Gastroesophageal sphincter (tissue), 3 donors: Measurements from ENCODE around the gene TXNL4B.

Experiments
- EP300 ChIP-seq: sonication (generic); formaldehyde crosslinking; IDR thresholded peaks from one replicate; pipeline ENCODE4 v1.6.1; 2017; ENCODE audit warnings: antibody characterized with exemption, mild to moderate bottlenecking
- TF ChIP-seq, protein P1 (sequence below), 4 experiments: fragments of 200-600 bp in 2 of 4; fragments of 450-650 bp in 2 of 4; sonication (generic) in 1 of 4; IDR thresholded peaks; one replicate each; pipeline ENCODE4 v1.5.1; 2017 to 2019; ENCODE audit warnings: antibody characterized with exemption in 4 of 4, mild to moderate bottlenecking in 2 of 4, moderate library complexity in 2 of 4

DNA sequence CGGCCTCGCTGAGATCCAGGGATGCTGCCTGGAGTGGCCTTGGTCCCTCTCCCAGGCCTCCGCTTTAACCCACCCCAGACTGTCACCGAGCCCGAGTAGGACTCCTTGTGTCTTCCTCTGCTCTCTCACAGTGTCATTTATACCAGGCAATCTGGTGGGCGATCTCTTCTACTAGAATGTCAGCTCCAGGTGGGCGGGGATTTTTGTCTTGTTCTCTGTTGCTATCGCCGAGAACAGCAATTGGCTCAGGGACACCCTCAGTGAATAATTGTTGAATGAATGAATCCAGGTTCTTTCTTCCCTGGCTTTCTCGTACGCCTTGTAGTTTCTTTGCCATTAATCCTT lies 818 bp upstream of the TXNL4B start:
- TF ChIP-seq, protein P1, sequence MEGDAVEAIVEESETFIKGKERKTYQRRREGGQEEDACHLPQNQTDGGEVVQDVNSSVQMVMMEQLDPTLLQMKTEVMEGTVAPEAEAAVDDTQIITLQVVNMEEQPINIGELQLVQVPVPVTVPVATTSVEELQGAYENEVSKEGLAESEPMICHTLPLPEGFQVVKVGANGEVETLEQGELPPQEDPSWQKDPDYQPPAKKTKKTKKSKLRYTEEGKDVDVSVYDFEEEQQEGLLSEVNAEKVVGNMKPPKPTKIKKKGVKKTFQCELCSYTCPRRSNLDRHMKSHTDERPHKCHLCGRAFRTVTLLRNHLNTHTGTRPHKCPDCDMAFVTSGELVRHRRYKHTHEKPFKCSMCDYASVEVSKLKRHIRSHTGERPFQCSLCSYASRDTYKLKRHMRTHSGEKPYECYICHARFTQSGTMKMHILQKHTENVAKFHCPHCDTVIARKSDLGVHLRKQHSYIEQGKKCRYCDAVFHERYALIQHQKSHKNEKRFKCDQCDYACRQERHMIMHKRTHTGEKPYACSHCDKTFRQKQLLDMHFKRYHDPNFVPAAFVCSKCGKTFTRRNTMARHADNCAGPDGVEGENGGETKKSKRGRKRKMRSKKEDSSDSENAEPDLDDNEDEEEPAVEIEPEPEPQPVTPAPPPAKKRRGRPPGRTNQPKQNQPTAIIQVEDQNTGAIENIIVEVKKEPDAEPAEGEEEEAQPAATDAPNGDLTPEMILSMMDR (IDR thresholded peaks at IDR 0.05) = no peak
- TF ChIP-seq EP300 = no peak
